ENCODE data around the gene RXFP4. TPM values are rescaled to one million over a fixed set of nuclear protein-coding genes. Genes with fewer than 3 reads are reported as not detected.

Gene RXFP4
- total and polyA plus RNA-seq, 9 of the 15 experiments (the other 6 are each of a cell fraction or from before 2014, with no cell fraction given): 0.64 TPM; not detected in 8

DNA sequence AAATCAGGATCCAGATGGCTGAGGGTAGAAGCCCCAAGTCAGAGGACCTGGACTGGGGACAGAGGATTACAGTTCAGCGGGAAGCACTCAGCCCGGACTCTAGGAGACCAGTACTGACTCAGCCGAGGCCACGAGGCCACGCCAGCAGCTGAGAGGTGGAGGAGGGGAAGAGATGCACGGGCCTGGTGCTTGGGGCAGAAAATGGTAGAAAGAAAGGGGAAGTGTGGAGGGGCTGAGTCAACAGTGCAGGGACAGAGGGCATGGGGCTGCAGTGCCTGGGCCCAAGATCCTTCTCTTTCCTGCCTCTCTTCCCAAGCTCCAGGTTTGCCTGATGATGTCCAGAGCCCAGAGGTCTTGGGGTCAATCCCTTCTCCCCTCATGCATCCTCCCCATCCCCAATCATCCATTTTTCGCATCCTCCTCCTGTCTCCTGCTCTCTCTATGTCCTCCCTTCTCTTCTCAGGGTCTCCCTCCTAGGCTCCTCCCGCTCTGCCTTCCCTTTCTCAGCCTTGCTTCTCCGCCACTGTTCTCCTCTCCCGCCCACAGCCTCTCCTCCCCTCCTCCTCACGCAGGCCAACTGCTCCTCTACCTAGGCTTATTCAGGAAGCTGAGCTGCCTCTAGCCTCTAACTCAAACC lies 29.2 kb downstream of the RXFP4 start (continued):
- TF ChIP-seq KLF1 (tag; IDR thresholded peaks at IDR 0.05): no peak
- TF ChIP-seq, protein P1, sequence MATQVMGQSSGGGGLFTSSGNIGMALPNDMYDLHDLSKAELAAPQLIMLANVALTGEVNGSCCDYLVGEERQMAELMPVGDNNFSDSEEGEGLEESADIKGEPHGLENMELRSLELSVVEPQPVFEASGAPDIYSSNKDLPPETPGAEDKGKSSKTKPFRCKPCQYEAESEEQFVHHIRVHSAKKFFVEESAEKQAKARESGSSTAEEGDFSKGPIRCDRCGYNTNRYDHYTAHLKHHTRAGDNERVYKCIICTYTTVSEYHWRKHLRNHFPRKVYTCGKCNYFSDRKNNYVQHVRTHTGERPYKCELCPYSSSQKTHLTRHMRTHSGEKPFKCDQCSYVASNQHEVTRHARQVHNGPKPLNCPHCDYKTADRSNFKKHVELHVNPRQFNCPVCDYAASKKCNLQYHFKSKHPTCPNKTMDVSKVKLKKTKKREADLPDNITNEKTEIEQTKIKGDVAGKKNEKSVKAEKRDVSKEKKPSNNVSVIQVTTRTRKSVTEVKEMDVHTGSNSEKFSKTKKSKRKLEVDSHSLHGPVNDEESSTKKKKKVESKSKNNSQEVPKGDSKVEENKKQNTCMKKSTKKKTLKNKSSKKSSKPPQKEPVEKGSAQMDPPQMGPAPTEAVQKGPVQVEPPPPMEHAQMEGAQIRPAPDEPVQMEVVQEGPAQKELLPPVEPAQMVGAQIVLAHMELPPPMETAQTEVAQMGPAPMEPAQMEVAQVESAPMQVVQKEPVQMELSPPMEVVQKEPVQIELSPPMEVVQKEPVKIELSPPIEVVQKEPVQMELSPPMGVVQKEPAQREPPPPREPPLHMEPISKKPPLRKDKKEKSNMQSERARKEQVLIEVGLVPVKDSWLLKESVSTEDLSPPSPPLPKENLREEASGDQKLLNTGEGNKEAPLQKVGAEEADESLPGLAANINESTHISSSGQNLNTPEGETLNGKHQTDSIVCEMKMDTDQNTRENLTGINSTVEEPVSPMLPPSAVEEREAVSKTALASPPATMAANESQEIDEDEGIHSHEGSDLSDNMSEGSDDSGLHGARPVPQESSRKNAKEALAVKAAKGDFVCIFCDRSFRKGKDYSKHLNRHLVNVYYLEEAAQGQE (IDR thresholded peaks at IDR 0.05; ENCODE audit: borderline replicate concordance): peak; percentile 12; the same call in 1 of the 2 replicates
- TF ChIP-seq, protein P1 (CRISPR knock-in tag; IDR thresholded peaks at IDR 0.05; ENCODE audit: low read depth): no peak
- TF ChIP-seq PPARD (CRISPR knock-in tag; IDR thresholded peaks at IDR 0.05): no peak
- TF ChIP-seq PRPF4 (IDR thresholded peaks at IDR 0.05; ENCODE audit: insufficient read depth, low read depth, low read length, poor library complexity, severe bottlenecking): no peak
- TF ChIP-seq ZNF584 (CRISPR knock-in tag; IDR thresholded peaks at IDR 0.05; ENCODE audit: low read depth): no peak
- TF ChIP-seq RBM39 (optimal IDR thresholded peaks at IDR 0.05; ENCODE audit: low read depth, low read length): no peak
- no peak for TF ChIP-seq CBX1 (IDR thresholded peaks at IDR 0.05; ENCODE audit: low read depth)
- TF ChIP-seq, protein P2, sequence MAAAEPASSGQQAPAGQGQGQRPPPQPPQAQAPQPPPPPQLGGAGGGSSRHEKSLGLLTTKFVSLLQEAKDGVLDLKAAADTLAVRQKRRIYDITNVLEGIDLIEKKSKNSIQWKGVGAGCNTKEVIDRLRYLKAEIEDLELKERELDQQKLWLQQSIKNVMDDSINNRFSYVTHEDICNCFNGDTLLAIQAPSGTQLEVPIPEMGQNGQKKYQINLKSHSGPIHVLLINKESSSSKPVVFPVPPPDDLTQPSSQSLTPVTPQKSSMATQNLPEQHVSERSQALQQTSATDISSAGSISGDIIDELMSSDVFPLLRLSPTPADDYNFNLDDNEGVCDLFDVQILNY (CRISPR knock-in tag; IDR thresholded peaks at IDR 0.05): 0 out of 2 replicates have a peak, but pooled peaks have one; percentile 16
- TF ChIP-seq MBD2 (IDR thresholded peaks at IDR 0.05; ENCODE audit: borderline replicate concordance, low read depth): peak; percentile 20; the same call in 1 of the 2 replicates
- no peak for TF ChIP-seq NONO (IDR thresholded peaks at IDR 0.05; ENCODE audit: low read depth in 2 of 2, low read length in 1 of 2)
- TF ChIP-seq FOSL1 (tag; conservative IDR thresholded peaks at IDR 0.05): peak; percentile 90
- no peak for TF ChIP-seq FOXJ2 (tag; IDR thresholded peaks at IDR 0.05)
- TF ChIP-seq, protein P3, sequence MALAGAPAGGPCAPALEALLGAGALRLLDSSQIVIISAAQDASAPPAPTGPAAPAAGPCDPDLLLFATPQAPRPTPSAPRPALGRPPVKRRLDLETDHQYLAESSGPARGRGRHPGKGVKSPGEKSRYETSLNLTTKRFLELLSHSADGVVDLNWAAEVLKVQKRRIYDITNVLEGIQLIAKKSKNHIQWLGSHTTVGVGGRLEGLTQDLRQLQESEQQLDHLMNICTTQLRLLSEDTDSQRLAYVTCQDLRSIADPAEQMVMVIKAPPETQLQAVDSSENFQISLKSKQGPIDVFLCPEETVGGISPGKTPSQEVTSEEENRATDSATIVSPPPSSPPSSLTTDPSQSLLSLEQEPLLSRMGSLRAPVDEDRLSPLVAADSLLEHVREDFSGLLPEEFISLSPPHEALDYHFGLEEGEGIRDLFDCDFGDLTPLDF (CRISPR knock-in tag; IDR thresholded peaks at IDR 0.05): no peak
- TF ChIP-seq ZFX (CRISPR knock-in tag; IDR thresholded peaks at IDR 0.05): peak; percentile 53
- TF ChIP-seq ILK (tag; IDR thresholded peaks at IDR 0.05; ENCODE audit: borderline replicate concordance, low read depth): no peak
- no peak for TF ChIP-seq SMAD2 (IDR thresholded peaks at IDR 0.05; ENCODE audit: low read depth, low read length)
- no peak for TF ChIP-seq ZKSCAN3 (CRISPR knock-in tag; IDR thresholded peaks at IDR 0.05)
- TF ChIP-seq, protein P4, sequence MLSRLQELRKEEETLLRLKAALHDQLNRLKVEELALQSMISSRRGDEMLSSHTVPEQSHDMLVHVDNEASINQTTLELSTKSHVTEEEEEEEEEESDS (CRISPR knock-in tag; IDR thresholded peaks at IDR 0.05): no peak
